ENCODE data around the gene FTH1.

FTH1 gene

GRCh38 chr11:61952882-61953281, 14.6 kb downstream of the FTH1 start:
- Mint-ChIP-seq H3K4me1 (peaks cover 9% of the 10 kb centered on the region), H3K27me3 (ENCODE audit: low read depth, poor library complexity) (peaks cover 50% of the 10 kb centered on the region), H3K9me3 (no peaks in the 10 kb centered on the region), H3K36me3 (ENCODE audit: low read depth) (no peaks in the 10 kb centered on the region), H3K27ac (no peak overlapping the region), H3K4me3 (no peak overlapping the region)
- no peak for TF ChIP-seq CTCF (IDR thresholded peaks at IDR 0.05)
- no peak for DNase-seq

- H3K27ac Mint-ChIP-seq = no peak overlapping the region
- H3K9me3 Mint-ChIP-seq = no peaks in the 10 kb centered on the region
- H3K36me3 Mint-ChIP-seq (ENCODE audit: low read depth) = no peaks in the 10 kb centered on the region
- TF ChIP-seq CTCF (IDR thresholded peaks at IDR 0.05) = no peak
- DNase-seq = no peak
- no peak overlapping the region for H3K4me3 Mint-ChIP-seq
- peaks cover 21% of the 10 kb centered on the region for H3K4me1 Mint-ChIP-seq
- peaks cover 37% of the 10 kb centered on the region for H3K27me3 Mint-ChIP-seq (ENCODE audit: low read depth, poor library complexity)
Measured at GRCh38 chr11:61951484-61952135, 15.8 kb downstream of the FTH1 start.

- no peaks in the 10 kb centered on the region for H3K9me3 Mint-ChIP-seq
- no peak for DNase-seq
- peaks cover 21% of the 10 kb centered on the region for H3K4me1 Mint-ChIP-seq
- H3K27ac Mint-ChIP-seq = no peak within 1 kb of the TSS
- TF ChIP-seq CTCF (IDR thresholded peaks at IDR 0.05) = no peak
- H3K4me3 Mint-ChIP-seq = no peak within 1 kb of the TSS
- no peaks in the 10 kb centered on the region for H3K36me3 Mint-ChIP-seq (ENCODE audit: low read depth)
- H3K27me3 Mint-ChIP-seq (ENCODE audit: low read depth, poor library complexity) = peaks cover 34% of the 10 kb centered on the region
Measured at GRCh38 chr11:61950035-61950547, 17.3 kb downstream of the FTH1 start, which contains the start of gene BEST1. TSS of gene BEST1 (plus strand) at chr11:61950351. CDS start at chr11:61951807, 1,456 bp downstream.

- TF ChIP-seq CTCF (IDR thresholded peaks at IDR 0.05) = no peak
- Mint-ChIP-seq H3K4me3 (no peak overlapping the region), H3K27me3 (ENCODE audit: low read depth, poor library complexity) (peaks cover 32% of the 10 kb centered on the region), H3K4me1 (peaks cover 21% of the 10 kb centered on the region), H3K27ac (no peak overlapping the region), H3K36me3 (ENCODE audit: low read depth) (no peaks in the 10 kb centered on the region), H3K9me3 (no peaks in the 10 kb centered on the region)
- DNase-seq = peak; percentile 40
Measured at GRCh38 chr11:61949169-61950034, 18.0 kb downstream of the FTH1 start.

GRCh38 chr11:61948505-61948904, 18.9 kb downstream of the FTH1 start:
- peaks cover 21% of the 10 kb centered on the region for H3K4me1 Mint-ChIP-seq
- H3K4me3 Mint-ChIP-seq = no peak overlapping the region
- no peak for TF ChIP-seq CTCF (IDR thresholded peaks at IDR 0.05)
- no peak for DNase-seq
- H3K27ac Mint-ChIP-seq = no peak overlapping the region
- H3K36me3 Mint-ChIP-seq (ENCODE audit: low read depth) = no peaks in the 10 kb centered on the region
- H3K27me3 Mint-ChIP-seq (ENCODE audit: low read depth, poor library complexity) = peaks cover 32% of the 10 kb centered on the region
- H3K9me3 Mint-ChIP-seq = no peaks in the 10 kb centered on the region

Data from nephron progenitor cell (in vitro differentiated cells).